GM18867 (cell line): ENCODE measurements around the gene TLE1.

Source experiments
- ATAC-seq: cut with Tn5 transposase; IDR thresholded peaks from one replicate; pipeline ENCODE4 v1.9.1; 2021; ENCODE audit warnings: mild to moderate bottlenecking, moderate library complexity; ENCODE audit not compliant: unreplicated experiment

TLE1 gene

DNA sequence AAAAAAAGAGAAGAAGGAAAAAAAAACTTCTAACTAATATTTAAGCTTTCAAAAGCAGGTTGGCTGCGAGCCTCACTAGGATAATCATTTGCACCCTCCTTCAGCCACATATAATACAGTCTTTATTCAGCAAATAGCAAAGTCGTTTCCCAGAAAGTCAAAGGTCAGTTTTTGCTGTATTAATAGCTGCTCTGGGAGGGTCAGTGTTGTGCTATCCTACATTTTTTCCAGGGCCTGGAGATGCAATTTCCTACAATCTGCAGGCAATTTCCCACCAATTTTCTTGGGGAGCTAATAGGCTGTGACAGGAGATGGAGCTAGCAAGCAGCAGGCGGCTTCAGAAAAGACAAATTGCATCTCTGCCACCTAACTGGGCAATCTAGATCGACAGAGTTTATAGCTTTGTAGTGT, 136.8 kb downstream of the TLE1 start:
- no peak for ATAC-seq

DNA sequence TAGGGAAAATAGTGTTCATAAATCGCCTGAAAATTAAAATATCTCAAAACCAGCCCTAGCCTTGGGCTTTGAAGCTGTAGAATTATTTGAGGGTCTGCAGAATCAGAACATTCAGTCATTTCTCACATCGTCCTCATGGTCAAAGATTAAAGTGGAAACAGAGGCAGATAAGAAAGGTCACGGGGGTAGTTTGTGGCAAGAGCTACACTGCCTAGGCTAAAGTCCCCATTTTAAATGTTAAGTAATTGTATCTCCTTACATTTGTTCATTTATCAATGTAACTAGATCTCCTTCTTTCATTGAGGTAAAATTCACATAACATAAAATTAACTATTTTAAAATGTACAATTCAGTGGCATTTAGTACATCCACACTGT, 139.2 kb downstream of the TLE1 start:
- no peak for ATAC-seq

DNA sequence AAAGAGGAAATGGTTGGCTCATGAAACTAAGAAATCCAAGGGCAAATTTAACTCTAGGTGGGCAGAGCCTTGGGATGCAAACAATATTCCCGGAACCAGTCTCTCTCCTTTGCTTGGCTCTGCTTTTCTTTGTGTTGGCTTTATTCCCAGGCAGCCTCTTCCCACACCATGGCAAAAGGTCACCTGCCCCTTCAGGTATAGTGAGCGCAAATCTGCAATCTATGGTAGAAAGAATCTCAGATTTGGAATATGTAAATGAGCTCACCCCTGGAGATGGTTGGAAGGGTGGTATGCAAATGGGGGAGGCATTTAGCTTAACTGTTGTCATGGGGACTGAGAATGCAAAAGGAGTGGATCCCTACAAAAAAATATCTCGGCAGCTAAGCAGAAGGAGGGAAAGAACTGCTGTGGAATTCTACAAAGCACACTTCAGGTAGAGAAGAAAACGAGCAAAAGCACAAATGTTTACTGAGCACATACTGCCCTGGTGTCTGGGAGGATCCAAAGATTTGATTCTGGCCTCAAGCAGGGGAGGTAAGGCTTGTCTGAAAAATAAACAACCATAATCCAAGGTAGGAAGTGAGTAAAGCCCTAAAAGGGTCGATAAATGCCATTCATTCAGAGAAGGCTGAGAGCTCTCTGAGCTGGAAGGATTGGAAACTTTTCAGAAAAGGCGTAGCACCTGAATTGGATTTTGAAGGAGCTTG, 139.7 kb downstream of the TLE1 start:
- no peak for ATAC-seq

DNA sequence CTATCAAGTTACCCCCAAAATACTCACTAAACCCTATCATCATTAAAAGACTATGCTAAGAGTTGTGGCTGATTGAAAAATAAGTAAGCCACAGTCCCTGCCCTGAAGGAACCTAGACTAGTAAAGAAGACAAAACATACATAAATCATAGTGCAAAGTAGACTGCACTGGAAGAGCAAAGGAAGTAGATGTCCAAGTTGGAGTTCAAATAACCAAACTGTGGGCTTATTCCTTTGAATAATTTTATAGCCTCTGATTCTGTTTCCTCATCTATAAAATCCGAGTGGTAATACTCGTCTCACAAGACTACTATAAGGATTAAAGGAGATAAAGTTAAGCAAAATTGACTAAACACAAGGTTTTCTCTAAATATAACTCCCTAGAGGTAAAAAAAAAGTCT, 140.4 kb downstream of the TLE1 start:
- no peak for ATAC-seq

DNA sequence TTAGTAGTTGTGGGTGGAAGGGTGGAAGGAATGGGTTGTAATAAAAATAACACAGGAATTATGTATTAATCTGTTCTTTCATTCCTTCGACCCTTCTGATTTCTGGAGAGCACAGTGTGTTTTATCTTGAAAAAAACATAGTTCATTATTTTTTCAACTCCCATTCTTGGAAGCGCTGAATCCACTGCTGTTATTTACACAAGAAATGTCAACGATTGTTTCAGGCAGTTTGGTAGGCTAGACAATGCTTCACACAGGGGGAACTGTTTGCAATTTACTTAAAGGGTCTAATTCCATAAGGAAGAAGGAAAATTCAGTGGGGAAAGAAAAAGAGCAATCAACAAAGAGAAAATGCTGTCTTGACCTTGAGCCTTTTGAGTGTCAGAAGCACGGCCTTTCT, 142.9 kb downstream of the TLE1 start:
- ATAC-seq, result no peak

DNA sequence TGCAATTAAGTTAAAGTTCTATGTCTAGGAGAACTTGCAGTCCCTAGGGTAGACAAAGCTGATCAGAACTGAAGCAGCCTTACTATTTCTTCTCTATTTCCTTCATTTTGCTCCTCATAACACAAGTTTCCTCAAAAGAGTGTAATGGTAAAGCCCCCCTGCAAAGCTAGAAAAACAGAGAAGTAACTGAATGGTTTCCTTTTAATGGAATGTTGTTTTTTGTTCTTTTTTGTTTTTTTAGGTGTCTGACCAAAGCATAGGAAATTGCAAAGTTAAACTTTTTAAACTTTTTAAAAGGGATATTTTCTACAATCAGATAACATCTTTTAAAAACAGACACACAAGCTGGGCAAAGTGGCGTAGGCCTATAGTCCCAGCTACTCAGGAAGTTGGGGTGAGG, 145.7 kb downstream of the TLE1 start:
- ATAC-seq, result no peak

DNA sequence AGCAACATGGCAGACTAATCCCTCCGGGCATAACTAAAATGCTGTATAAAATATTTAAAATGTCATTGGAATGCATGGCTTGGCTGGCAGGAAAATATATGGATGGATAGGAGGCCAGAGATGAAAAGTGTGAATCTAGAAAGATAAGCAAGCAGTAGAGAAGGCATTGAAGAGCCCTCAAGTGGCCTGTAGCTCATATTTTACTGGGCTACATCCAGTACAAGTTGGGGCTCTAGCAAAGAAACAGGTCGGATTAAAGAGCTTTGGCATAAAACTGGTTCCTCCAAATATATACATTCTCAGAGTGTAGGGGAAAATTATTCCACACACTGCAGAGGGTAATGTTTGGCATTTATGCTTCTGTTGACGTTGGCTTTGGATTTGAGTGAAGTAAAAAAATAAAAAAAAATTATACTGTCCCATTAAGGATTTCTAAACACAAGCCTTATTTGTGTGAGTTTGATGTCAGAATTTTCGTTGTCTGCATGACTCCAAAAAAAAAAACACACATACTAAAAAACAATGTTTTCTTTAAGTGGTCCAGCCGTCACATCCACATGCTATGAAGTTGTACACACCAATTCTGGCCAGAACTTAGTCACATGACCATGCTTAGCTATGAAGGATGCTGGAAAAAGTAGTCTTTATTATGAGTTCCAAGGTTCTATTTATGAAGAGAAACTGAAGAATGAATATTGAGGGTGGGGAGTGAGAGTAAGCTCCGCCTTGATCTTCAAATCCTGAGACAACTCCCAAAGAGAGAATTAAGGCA, 147.0 kb downstream of the TLE1 start:
- no peak for ATAC-seq

DNA sequence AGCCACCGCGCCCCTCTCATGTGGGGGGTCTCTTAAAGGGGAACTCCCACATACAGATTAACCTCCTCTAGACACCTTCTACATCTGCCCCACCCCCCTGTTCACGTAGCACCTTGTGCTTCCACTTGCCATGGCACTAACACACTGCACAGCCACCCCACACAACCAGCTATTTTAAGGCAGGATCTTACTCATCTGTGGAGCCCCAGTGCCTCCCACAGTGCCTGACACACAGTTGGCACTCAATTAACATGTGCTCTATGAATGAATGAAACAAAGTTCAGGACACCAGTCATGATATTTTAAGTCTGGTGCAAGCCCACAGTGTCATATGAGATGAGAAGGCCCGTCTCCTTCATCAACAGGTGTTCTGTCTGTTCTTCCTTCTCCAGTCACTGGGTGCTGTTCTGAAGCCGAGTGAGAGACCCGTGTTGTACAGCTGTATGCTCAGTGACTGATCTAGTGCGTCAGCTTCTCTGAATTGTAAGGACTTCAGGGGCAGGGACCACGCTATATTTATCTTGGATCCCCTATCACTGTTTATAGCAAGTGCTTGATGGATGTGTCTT, 149.1 kb downstream of the TLE1 start:
- ATAC-seq, result no peak

DNA sequence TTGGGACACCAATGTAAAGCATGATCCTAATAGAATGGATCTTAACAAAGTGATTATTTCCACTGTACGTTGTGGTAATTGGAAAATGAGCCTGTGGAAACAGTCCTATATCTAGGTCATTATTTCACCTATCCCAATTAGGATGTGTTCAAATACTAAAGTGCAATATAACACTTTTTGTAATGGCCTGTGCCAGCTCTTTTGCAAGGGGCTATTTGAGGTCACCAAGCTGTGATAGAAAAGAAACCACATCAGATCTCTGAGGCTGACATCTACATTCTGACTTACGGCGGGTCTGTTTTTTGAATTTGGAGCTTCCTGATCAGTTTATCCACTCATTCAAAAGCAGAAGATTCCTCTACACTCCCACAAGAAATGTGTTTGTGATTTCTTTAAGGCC, 150.0 kb downstream of the TLE1 start:
- ATAC-seq, result no peak

DNA sequence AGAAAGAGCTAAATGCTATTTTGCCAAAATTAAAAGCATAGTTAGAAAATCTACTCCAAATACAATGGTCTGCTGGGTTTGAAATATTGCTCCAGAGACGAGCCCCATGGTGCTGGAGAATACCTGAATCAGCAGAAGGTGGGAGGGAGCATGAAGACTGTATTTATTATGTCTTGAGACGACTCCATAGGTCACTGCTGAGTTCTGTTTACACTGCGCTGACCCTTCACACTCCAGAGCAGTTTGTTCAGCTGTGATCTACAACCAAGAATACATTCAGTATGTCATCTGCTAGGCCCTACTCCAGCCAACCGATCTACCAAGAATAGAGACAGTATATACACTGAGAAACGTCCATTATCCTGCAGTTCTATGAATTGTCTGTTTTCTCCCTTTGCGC, 150.5 kb downstream of the TLE1 start:
- ATAC-seq, result no peak

DNA sequence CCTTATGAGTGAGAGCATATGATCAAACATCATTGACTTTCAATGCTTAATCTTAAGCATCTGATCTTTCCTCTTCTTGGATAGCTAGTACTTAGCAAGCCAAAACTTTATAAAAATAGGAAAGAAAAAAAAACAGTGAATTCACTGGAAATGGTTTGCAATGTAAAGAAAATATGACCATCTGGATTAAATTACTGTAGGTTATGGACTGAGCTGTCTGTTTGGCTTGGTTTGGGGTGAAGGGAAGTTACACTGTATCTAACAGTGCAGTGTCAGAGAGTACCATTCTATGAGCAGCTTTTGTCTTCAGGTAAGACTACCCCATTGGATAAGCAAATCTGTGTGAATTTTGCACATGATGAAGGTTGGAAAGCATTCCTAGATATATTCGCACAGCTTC, 151.4 kb downstream of the TLE1 start:
- ATAC-seq, result no peak

DNA sequence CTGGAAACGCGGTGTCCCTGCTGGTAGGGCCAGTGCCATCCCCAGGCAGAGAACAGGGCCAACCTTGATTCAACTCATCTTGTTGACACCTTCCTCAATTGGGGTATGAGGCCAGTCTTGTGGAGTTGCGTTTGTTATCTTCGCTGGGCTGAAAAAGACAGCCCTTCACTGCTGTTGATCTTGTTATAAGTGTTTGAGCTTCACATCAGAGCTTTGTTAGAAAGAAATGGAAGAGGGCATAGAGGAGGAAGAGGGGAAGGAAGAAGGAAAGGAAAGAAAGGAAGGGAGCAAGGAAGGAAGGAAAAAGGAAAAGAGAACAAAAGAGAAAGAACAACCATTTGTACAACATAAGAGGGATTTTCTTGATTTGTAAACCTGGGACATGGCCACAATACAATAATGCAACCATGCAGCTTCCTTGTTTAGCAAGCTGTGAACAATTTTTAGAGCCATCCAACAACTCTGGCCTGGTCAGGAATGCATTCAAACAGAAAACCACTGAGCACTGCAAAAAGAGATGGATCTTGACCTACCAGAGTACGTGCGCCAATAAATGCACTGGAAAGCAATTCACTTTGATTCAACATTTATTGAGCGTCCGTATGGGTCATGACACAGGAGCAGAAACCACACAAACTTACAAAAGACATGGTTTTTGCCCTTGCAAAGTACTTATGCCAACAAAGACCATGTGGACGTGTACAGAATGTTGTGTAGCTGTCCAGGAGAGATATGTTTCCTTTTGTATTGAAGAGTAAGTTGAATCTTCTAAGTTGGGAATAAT, 152.9 kb downstream of the TLE1 start:
- no peak for ATAC-seq

DNA sequence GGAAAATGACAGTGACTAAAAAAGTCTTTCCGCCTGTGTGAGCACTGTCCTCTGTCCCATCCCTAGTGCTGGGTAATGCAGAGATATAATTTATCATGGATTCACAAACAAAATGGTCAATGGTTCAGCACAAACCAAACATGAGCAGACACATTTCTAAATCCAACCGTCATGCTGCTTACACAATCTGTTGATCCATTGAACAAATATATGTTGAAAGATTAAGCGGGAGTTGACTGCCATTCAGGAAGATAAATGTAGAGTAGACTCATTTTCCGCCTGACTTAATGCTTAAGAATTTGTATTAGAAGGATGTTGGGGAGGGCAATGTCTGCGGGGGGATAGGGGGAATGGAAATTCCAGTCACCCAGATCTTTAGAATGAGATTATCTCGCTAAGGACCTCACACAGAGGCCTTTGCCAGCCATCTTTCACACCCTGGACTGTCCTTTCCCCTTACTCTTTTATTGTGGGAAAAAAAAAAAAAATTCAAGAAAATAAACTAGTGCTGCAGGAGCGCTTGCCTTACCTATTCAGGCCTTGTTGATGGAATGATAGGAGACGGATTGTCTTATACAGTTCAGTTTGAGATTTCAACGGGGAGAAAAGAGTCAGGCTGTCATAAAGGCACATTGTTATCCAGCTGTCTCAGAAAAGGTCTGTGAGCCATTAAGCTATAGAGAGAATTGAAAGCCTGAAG, 153.7 kb downstream of the TLE1 start:
- ATAC-seq, result no peak

DNA sequence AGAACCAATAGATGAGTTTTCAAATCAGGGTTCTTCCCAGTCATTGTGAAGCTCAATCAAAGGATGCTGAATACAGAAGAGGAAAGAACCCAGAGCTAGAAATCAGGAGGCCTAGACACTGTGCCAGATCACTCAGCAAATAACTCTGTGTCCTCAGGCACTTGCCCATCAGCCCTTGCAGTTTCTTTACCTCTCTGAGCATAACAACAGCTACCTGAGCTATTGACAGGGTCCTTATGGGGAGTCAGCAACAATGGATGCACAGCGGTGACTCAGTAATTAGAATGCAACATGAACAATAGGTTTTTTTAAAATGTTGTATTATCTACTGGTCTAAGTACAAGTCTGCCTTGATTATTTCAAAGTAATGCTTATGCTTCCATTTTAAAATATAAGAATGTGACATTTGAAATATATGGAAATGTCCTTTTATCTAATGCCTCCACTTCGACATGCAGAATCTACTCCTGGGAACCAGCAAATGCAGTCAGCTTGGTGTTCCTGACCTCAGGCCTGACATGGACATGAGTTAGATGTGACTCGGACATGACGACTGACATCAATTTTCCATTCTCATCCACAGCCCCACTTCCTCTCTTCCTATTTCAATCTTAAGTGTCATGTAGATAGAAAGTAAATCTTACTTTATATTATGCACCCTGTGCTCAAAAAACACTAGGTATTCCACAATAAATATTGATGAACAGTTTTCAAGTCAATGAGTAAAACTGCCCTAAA, 155.0 kb downstream of the TLE1 start:
- ATAC-seq, result no peak
